ENCODE data around the gene SLC22A7. TPM values are rescaled to one million over a fixed set of nuclear protein-coding genes. Genes with fewer than 3 reads are reported as not detected.
"Not testable (repeated sequence)": the region's sequence is repeated elsewhere in the genome, so short reads cannot be mapped to it uniquely, and the experiment has no call there.

SLC22A7 gene
- total RNA-seq, 2 donors from 2014 or later = not detected

GRCh38 chr6:43339168-43339567 lies 41.1 kb downstream of the SLC22A7 start:
- no peak overlapping the region for H3K27ac ChIP-seq (ENCODE audit: low read depth, low read length)
- H3K9me3 ChIP-seq (ENCODE audit: control insufficient read depth, low read length) = no peaks in the 10 kb centered on the region
- 80 to 88% methylated on average over 1 to 4 of the region's 4 CpGs for WGBS, 2 experiments (ENCODE audit: insufficient coverage in 1 of 2, insufficient read length in 1 of 2)
- TF ChIP-seq CTCF (conservative IDR thresholded peaks at IDR 0.05) = no peak
- peaks cover 23% of the 10 kb centered on the region for H3K4me1 Mint-ChIP-seq
- H3K27ac Mint-ChIP-seq = no peak overlapping the region
- H3K27me3 Mint-ChIP-seq (ENCODE audit: insufficient read depth) = no peaks in the 10 kb centered on the region
- H3K4me1 ChIP-seq (ENCODE audit: control insufficient read depth, insufficient read depth, low read length) = no peaks in the 10 kb centered on the region
- H3K4me3 Mint-ChIP-seq = no peak overlapping the region
- H3K9me3 Mint-ChIP-seq = no peaks in the 10 kb centered on the region
- peaks cover 64% of the 10 kb centered on the region for H3K36me3 ChIP-seq (ENCODE audit: control insufficient read depth, insufficient read depth, low read length)
- no peaks in the 10 kb centered on the region for H3K27me3 ChIP-seq (ENCODE audit: control insufficient read depth, insufficient read depth, low read length, poor library complexity, severe bottlenecking)
- DNase-seq = no peak
- H3K36me3 Mint-ChIP-seq (ENCODE audit: low read depth) = peaks cover 50% of the 10 kb centered on the region
- no peak overlapping the region for H3K9ac ChIP-seq (ENCODE audit: extremely low read depth, low read length, poor library complexity, severe bottlenecking)
- H3K4me3 ChIP-seq (ENCODE audit: low read length) = no peak overlapping the region

GRCh38 chr6:43346243-43346642 lies 48.2 kb downstream of the SLC22A7 start:
- not testable (repeated sequence) for H3K4me3 Mint-ChIP-seq; H3K4me3 ChIP-seq (ENCODE audit: low read length); H3K9me3 ChIP-seq (ENCODE audit: control insufficient read depth, low read length); DNase-seq; H3K27me3 ChIP-seq (ENCODE audit: control insufficient read depth, insufficient read depth, low read length, poor library complexity, severe bottlenecking); H3K9me3 Mint-ChIP-seq; H3K4me1 Mint-ChIP-seq; H3K9ac ChIP-seq (ENCODE audit: extremely low read depth, low read length, poor library complexity, severe bottlenecking); H3K4me1 ChIP-seq (ENCODE audit: control insufficient read depth, insufficient read depth, low read length); H3K27me3 Mint-ChIP-seq (ENCODE audit: insufficient read depth); H3K27ac Mint-ChIP-seq; H3K27ac ChIP-seq (ENCODE audit: low read depth, low read length)
- peaks cover 30% of the 10 kb centered on the region for H3K36me3 Mint-ChIP-seq (ENCODE audit: low read depth)
- 94 to 100% methylated on average over 2 to 11 of the region's 11 CpGs for WGBS, 2 experiments (ENCODE audit: insufficient coverage in 1 of 2, insufficient read length in 1 of 2)
- H3K36me3 ChIP-seq (ENCODE audit: control insufficient read depth, insufficient read depth, low read length) = peaks cover 72% of the 10 kb centered on the region

- Mint-ChIP-seq H3K4me3 (no peak overlapping the region), H3K27me3 (ENCODE audit: insufficient read depth) (no peaks in the 10 kb centered on the region), H3K4me1 (no peaks in the 10 kb centered on the region), H3K27ac (no peak overlapping the region), H3K36me3 (ENCODE audit: low read depth) (peaks cover 30% of the 10 kb centered on the region), H3K9me3 (no peaks in the 10 kb centered on the region)
- Histone ChIP-seq H3K9ac (ENCODE audit: extremely low read depth, low read length, poor library complexity, severe bottlenecking) (no peak overlapping the region), H3K4me3 (ENCODE audit: low read length) (no peak overlapping the region), H3K9me3 (ENCODE audit: control insufficient read depth, low read length) (no peaks in the 10 kb centered on the region), H3K36me3 (ENCODE audit: control insufficient read depth, insufficient read depth, low read length) (peaks cover 65% of the 10 kb centered on the region), H3K4me1 (ENCODE audit: control insufficient read depth, insufficient read depth, low read length) (no peaks in the 10 kb centered on the region), H3K27ac (ENCODE audit: low read depth, low read length) (no peak overlapping the region), H3K27me3 (ENCODE audit: control insufficient read depth, insufficient read depth, low read length, poor library complexity, severe bottlenecking) (no peaks in the 10 kb centered on the region)
- TF ChIP-seq CTCF (conservative IDR thresholded peaks at IDR 0.05) = no peak
- no peak for DNase-seq
- WGBS, 2 experiments (ENCODE audit: insufficient coverage in 1 of 2, insufficient read length in 1 of 2) = 96 to 100% methylated on average over 3 of the region's 3 CpGs
Observed at GRCh38 chr6:43347021-43347420, 49.0 kb downstream of the SLC22A7 start.

- no peak for DNase-seq
- 95 to 100% methylated on average over 3 of the region's 3 CpGs for WGBS, 2 experiments (ENCODE audit: insufficient coverage in 1 of 2, insufficient read length in 1 of 2)
- Histone ChIP-seq H3K4me1 (ENCODE audit: control insufficient read depth, insufficient read depth, low read length) (no peaks in the 10 kb centered on the region), H3K36me3 (ENCODE audit: control insufficient read depth, insufficient read depth, low read length) (peaks cover 61% of the 10 kb centered on the region), H3K27ac (ENCODE audit: low read depth, low read length) (no peak overlapping the region), H3K4me3 (ENCODE audit: low read length) (no peak overlapping the region), H3K9ac (ENCODE audit: extremely low read depth, low read length, poor library complexity, severe bottlenecking) (no peak overlapping the region), H3K27me3 (ENCODE audit: control insufficient read depth, insufficient read depth, low read length, poor library complexity, severe bottlenecking) (no peaks in the 10 kb centered on the region), H3K9me3 (ENCODE audit: control insufficient read depth, low read length) (no peaks in the 10 kb centered on the region)
- H3K27me3 Mint-ChIP-seq (ENCODE audit: insufficient read depth) = no peaks in the 10 kb centered on the region
- no peak for TF ChIP-seq CTCF (conservative IDR thresholded peaks at IDR 0.05)
- no peaks in the 10 kb centered on the region for H3K9me3 Mint-ChIP-seq
- no peaks in the 10 kb centered on the region for H3K4me1 Mint-ChIP-seq
- no peak overlapping the region for H3K27ac Mint-ChIP-seq
- H3K36me3 Mint-ChIP-seq (ENCODE audit: low read depth) = peaks cover 30% of the 10 kb centered on the region
- H3K4me3 Mint-ChIP-seq = no peak overlapping the region
Observed at GRCh38 chr6:43347444-43347843, 49.4 kb downstream of the SLC22A7 start.

- H3K9me3 ChIP-seq (ENCODE audit: control insufficient read depth, low read length); H3K4me3 Mint-ChIP-seq; H3K4me3 ChIP-seq (ENCODE audit: low read length); H3K4me1 ChIP-seq (ENCODE audit: control insufficient read depth, insufficient read depth, low read length); H3K4me1 Mint-ChIP-seq; H3K27me3 Mint-ChIP-seq (ENCODE audit: insufficient read depth); H3K9ac ChIP-seq (ENCODE audit: extremely low read depth, low read length, poor library complexity, severe bottlenecking); H3K27ac ChIP-seq (ENCODE audit: low read depth, low read length); H3K27me3 ChIP-seq (ENCODE audit: control insufficient read depth, insufficient read depth, low read length, poor library complexity, severe bottlenecking); H3K27ac Mint-ChIP-seq; H3K9me3 Mint-ChIP-seq; DNase-seq: not testable (repeated sequence)
- peaks cover 41% of the 10 kb centered on the region for H3K36me3 Mint-ChIP-seq (ENCODE audit: low read depth)
- peaks cover 62% of the 10 kb centered on the region for H3K36me3 ChIP-seq (ENCODE audit: control insufficient read depth, insufficient read depth, low read length)
- WGBS, 2 experiments (ENCODE audit: insufficient coverage in 1 of 2, insufficient read length in 1 of 2) = 95 to 100% methylated on average over 2 to 5 of the region's 5 CpGs
Observed at GRCh38 chr6:43351951-43352350, 53.9 kb downstream of the SLC22A7 start.

Data from endodermal cell (in vitro differentiated cells).